SU-DHL-6 (cell line): ENCODE measurements around the gene APEX1.

Source experiments
- H2AFZ ChIP-seq: fragments of 200-600 bp; sonication (generic); 2 replicates; pipeline ENCODE4 v1.6.1; 2014; ENCODE audit warnings: low read depth, mild to moderate bottlenecking, moderate library complexity, mixed read lengths, antibody characterized with exemption, low read length; ENCODE audit not compliant: severe bottlenecking
- H3F3A ChIP-seq: fragments of 200-600 bp; shearing (Covaris generic); 2 replicates; pipeline ENCODE4 v1.6.0; 2016; ENCODE audit warnings: antibody characterized with exemption, mild to moderate bottlenecking; ENCODE audit not compliant: insufficient read depth
- H3K27ac ChIP-seq: fragments of 200-600 bp; sonication (generic); 2 replicates; pipeline ENCODE4 v1.5.1; 2016; ENCODE audit warnings: low read depth, mild to moderate bottlenecking, low read length, moderate library complexity, mixed read lengths
- H3K27me3 ChIP-seq: fragments of 200-600 bp; sonication (generic), shearing (Covaris generic); 2 replicates; pipeline ENCODE4 v1.6.0; 2014; ENCODE audit warnings: mild to moderate bottlenecking, low read length
- H3K36me3 ChIP-seq: fragments of 200-600 bp; sonication (generic); 2 replicates; pipeline ENCODE4 v1.6.1; 2014; ENCODE audit warnings: mild to moderate bottlenecking, low read length, mixed read lengths
- H3K4me2 ChIP-seq: fragments of 300-600, 200-600 bp; shearing (Covaris generic), sonication (generic); 2 replicates; pipeline ENCODE4 v1.6.0; 2014; ENCODE audit warnings: low read length, low read depth, mild to moderate bottlenecking; ENCODE audit not compliant: poor library complexity, severe bottlenecking
- H3K4me3 ChIP-seq: fragments of 200-600 bp; sonication (generic); 2 replicates; pipeline ENCODE4 v1.5.1; 2014; ENCODE audit warnings: antibody characterized with exemption, low read length, mild to moderate bottlenecking, mixed read lengths; ENCODE audit not compliant: insufficient read depth, poor library complexity, severe bottlenecking
- H3K79me2 ChIP-seq: fragments of 200-600 bp; sonication (generic); 2 replicates; pipeline ENCODE4 v1.6.1; 2014; ENCODE audit warnings: mild to moderate bottlenecking, low read length, moderate library complexity; ENCODE audit not compliant: insufficient read depth
- H3K9ac ChIP-seq: fragments of 200-600 bp; sonication (generic); 2 replicates; pipeline ENCODE4 v1.7.0; 2014; ENCODE audit warnings: mild to moderate bottlenecking, low read length
- H3K9me2 ChIP-seq: fragments of 200-600 bp; sonication (generic); replicated peaks from 2 replicates; pipeline ENCODE4 v1.6.1; 2014; ENCODE audit warnings: low read length; ENCODE audit not compliant: insufficient read depth
- H3K9me3 ChIP-seq: fragments of 200-600 bp; sonication (generic); 2 replicates; pipeline ENCODE4 v1.6.1; 2014; ENCODE audit warnings: low read length, mixed read lengths; ENCODE audit not compliant: insufficient read depth
- H4K20me1 ChIP-seq: fragments of 200-600 bp; sonication (generic); 2 replicates; pipeline ENCODE4 v1.6.1; 2014; ENCODE audit warnings: low read depth, mild to moderate bottlenecking, antibody characterized with exemption, low read length, moderate library complexity, mixed read lengths
- CTCF ChIP-seq: fragments of 200-600 bp; sonication (generic); IDR thresholded peaks from one replicate; pipeline ENCODE4 v1.5.1; 2017; ENCODE audit warnings: antibody characterized with exemption, mild to moderate bottlenecking, low read length, moderate library complexity; ENCODE audit not compliant: insufficient read depth, poor library complexity, severe bottlenecking
- EZH2phosphoT487 ChIP-seq: fragments of 200-600 bp; sonication (generic), shearing (Covaris generic); conservative IDR thresholded peaks from 2 replicates; pipeline ENCODE4 v1.6.1; 2018; ENCODE audit warnings: mild to moderate bottlenecking, antibody characterized with exemption, low read length, moderate library complexity, mixed read lengths

Gene APEX1

GRCh38 chr14:20419419-20419818 lies 35.6 kb upstream of the APEX1 start:
- no peaks in the 10 kb centered on the region for H3K9me3 ChIP-seq
- no peaks in the 10 kb centered on the region for H3K36me3 ChIP-seq
- no peak overlapping the region for H3K9ac ChIP-seq
- no peak for TF ChIP-seq EZH2phosphoT487
- no peak for TF ChIP-seq CTCF
- H3K79me2 ChIP-seq, result no peaks in the 10 kb centered on the region
- H4K20me1 ChIP-seq, result no peaks in the 10 kb centered on the region
- H3K27ac ChIP-seq, result no peak overlapping the region
- no peak overlapping the region for H2AFZ ChIP-seq
- H3K4me3 ChIP-seq, result no peak overlapping the region
- H3K4me2 ChIP-seq, result no peak overlapping the region
- 0 out of 2 replicates have a peak, but pooled peaks cover 3% of the 10 kb centered on the region for H3F3A ChIP-seq
- no peaks in the 10 kb centered on the region for H3K9me2 ChIP-seq
- no peaks in the 10 kb centered on the region for H3K27me3 ChIP-seq

GRCh38 chr14:20421267-20421666 lies 33.8 kb upstream of the APEX1 start:
- H3K9me2 ChIP-seq, result no peaks in the 10 kb centered on the region
- H4K20me1 ChIP-seq, result no peaks in the 10 kb centered on the region
- no peak overlapping the region for H2AFZ ChIP-seq
- H3F3A ChIP-seq, result no peaks in the 10 kb centered on the region
- H3K4me3 ChIP-seq, result no peak overlapping the region
- H3K9ac ChIP-seq, result no peak overlapping the region
- TF ChIP-seq EZH2phosphoT487 (no peak), CTCF (no peak)
- no peaks in the 10 kb centered on the region for H3K9me3 ChIP-seq
- H3K4me2 ChIP-seq, result no peak overlapping the region
- no peaks in the 10 kb centered on the region for H3K27me3 ChIP-seq
- no peaks in the 10 kb centered on the region for H3K36me3 ChIP-seq
- no peaks in the 10 kb centered on the region for H3K79me2 ChIP-seq
- no peak overlapping the region for H3K27ac ChIP-seq

- Histone ChIP-seq H3F3A (no peaks in the 10 kb centered on the region), H3K4me3 (no peak overlapping the region), H2AFZ (no peak overlapping the region), H3K9me2 (no peaks in the 10 kb centered on the region), H4K20me1 (no peaks in the 10 kb centered on the region), H3K27me3 (no peaks in the 10 kb centered on the region), H3K79me2 (no peaks in the 10 kb centered on the region), H3K4me2 (no peak overlapping the region), H3K27ac (no peak overlapping the region), H3K9me3 (no peaks in the 10 kb centered on the region), H3K36me3 (no peaks in the 10 kb centered on the region), H3K9ac (no peak overlapping the region)
- TF ChIP-seq CTCF, result no peak
- no peak for TF ChIP-seq EZH2phosphoT487
Observed at GRCh38 chr14:20422886-20423285, 32.1 kb upstream of the APEX1 start.
